K562 (cell line): ENCODE data around the gene ROM1. TPM values are rescaled to one million over a fixed set of nuclear protein-coding genes. Genes with fewer than 3 reads are reported as not detected.

ENCODE experiments used
- ATAC-seq: fragments of 200-7000 bp; cut with Tn5 transposase; 3 replicates; pipeline ENCODE4 v1.9.1; 2020; ENCODE audit warnings: moderate library complexity
- BruUV-seq: library from RNA; stranded (reverse); fragments of 400-500 nt; replicated peaks from 2 replicates; lab custom pipeline; 2021; lab: Mats Ljungman, UMichigan
- CTCF ChIA-PET: fragments of 300-600 bp; formaldehyde crosslinking; extraction: SDS; loops from one replicate; lab custom pipeline; 2021; ENCODE audit warnings: low intra/inter-chr PET ratio; lab: Yijun Ruan, JAX
- POLR2A ChIA-PET: fragments of 300-600, 350-650 bp; sonication (Branson Sonifier 250); formaldehyde crosslinking; extraction: SDS; loops from one replicate; lab custom pipeline; 2021; ENCODE audit warnings: antibody characterized with exemption, inconsistent platforms; lab: Yijun Ruan, JAX
- DNase-seq, 4 experiments: peaks; one replicate each; pipeline versions ENCODE4 v3.0.0 to v3.0.0-alpha.2; 2011 to 2018; ENCODE audit warnings: low spot score in 3 of 4, mixed read lengths in 3 of 4; ENCODE audit errors: extremely low read depth in 1 of 4
- FAIRE-seq: peaks from 2 replicates; lab custom pipeline; 2011; peaks lifted over from hg19 to GRCh38; lab: Jason Lieb, UNC
- H2AFZ ChIP-seq: 2 replicates; pipeline ENCODE4 v1.6.0; 2011; ENCODE audit warnings: low read depth, low read length, control low read depth, inconsistent platforms
- H3K27ac ChIP-seq: fragments of 200-600 bp; 3 replicates; pipeline ENCODE4 v1.8.0; 2011; ENCODE audit warnings: low read depth, mild to moderate bottlenecking, control low read depth, inconsistent platforms, low read length, moderate library complexity, mixed read lengths; ENCODE audit errors: extremely low read depth
- H3K27me3 ChIP-seq, 2 experiments: fragments of 300-600 bp in 1 of 2; 2 replicates in 1 of 2; 3 replicates in 1 of 2; pipeline versions ENCODE4 v1.6.0 to v1.8.0; 2011; ENCODE audit warnings: inconsistent platforms in 2 of 2, low read length in 2 of 2, mild to moderate bottlenecking in 1 of 2, mixed read lengths in 1 of 2, moderate library complexity in 1 of 2; ENCODE audit not compliant: control insufficient read depth in 2 of 2, insufficient read depth in 2 of 2
- H3K36me3 ChIP-seq: fragments of 300-600 bp; 3 replicates; pipeline ENCODE4 v1.8.0; 2011; ENCODE audit warnings: mild to moderate bottlenecking, low read length, inconsistent platforms; ENCODE audit not compliant: control insufficient read depth, insufficient read depth
- H3K4me1 ChIP-seq, 2 experiments: fragments of 200-600 bp in 1 of 2; replicated peaks in 1 of 2; 2 replicates in 1 of 2; 3 replicates in 1 of 2; pipeline versions ENCODE4 v1.5.1 to v1.8.0; 2011; ENCODE audit warnings: inconsistent platforms in 2 of 2, low read length in 2 of 2, mild to moderate bottlenecking in 1 of 2, mixed read lengths in 1 of 2, moderate library complexity in 1 of 2; ENCODE audit not compliant: control insufficient read depth in 2 of 2, insufficient read depth in 2 of 2
- H3K4me2 ChIP-seq: 2 replicates; pipeline ENCODE4 v1.6.1; 2011; ENCODE audit warnings: low read length, control low read depth, inconsistent platforms, mixed read lengths; ENCODE audit not compliant: insufficient read depth
- H3K4me3 ChIP-seq: fragments of 200-600 bp; sonication (generic), shearing (Covaris generic); 2 replicates; pipeline ENCODE4 v1.5.1; 2016; ENCODE audit warnings: control low read depth, inconsistent platforms
- H3K79me2 ChIP-seq: fragments of 200-600 bp; 3 replicates; pipeline ENCODE4 v1.8.0; 2011; ENCODE audit warnings: low read length, inconsistent platforms; ENCODE audit not compliant: control insufficient read depth, insufficient read depth
- H3K9ac ChIP-seq, 2 experiments: 2 replicates each; pipeline versions ENCODE4 v1.6.0 to v1.6.1; 2011; ENCODE audit warnings: low read depth in 2 of 2, low read length in 2 of 2, control low read depth in 1 of 2, inconsistent platforms in 1 of 2, mild to moderate bottlenecking in 1 of 2, mixed read lengths in 1 of 2; ENCODE audit not compliant: insufficient read depth in 1 of 2
- H3K9me1 ChIP-seq: one replicate; pipeline ENCODE4 v1.6.0; 2011; ENCODE audit warnings: inconsistent platforms, mild to moderate bottlenecking, low read length, moderate library complexity; ENCODE audit not compliant: control insufficient read depth, insufficient read depth
- H3K9me3 ChIP-seq: replicated peaks from 2 replicates; pipeline ENCODE4 v1.5.1; 2011; ENCODE audit warnings: low read depth, low read length, inconsistent platforms; ENCODE audit not compliant: control insufficient read depth, insufficient read depth
- H4K20me1 ChIP-seq: replicated peaks from 2 replicates; pipeline ENCODE4 v1.6.1; 2011; ENCODE audit warnings: low read length, inconsistent platforms, mixed read lengths; ENCODE audit not compliant: control insufficient read depth, insufficient read depth
- HCFC1 ChIP-seq: IDR thresholded peaks from 2 replicates; pipeline ENCODE4 v1.6.1; 2012; ENCODE audit warnings: low read depth, low read length, improper control_type of control experiment
- WGBS: fragments of 100-300 bp; shearing (Covaris generic); methylation state at CpG from one replicate; pipeline ENCODE4 v1.1.6; 2016; ENCODE audit warnings: low coverage, mixed read lengths; ENCODE audit not compliant: insufficient coverage; ENCODE audit errors: missing lambda C conversion rate; 5-methylcytosine and 5-hydroxymethylcytosine counted together
- in situ Hi-C: fragments of 300-500 bp; cut with MboI; formaldehyde crosslinking; loops from 4 replicates; pipeline ENCODE4 v1.15.0; 2018; ENCODE audit warnings: inconsistent platforms, mixed read lengths
- intact Hi-C: fragments of 100-400 bp; cut with micrococcal nuclease; formaldehyde crosslinking; loops from 2 replicates; pipeline ENCODE4 v1.14.2; 2022
- polyA plus RNA-seq, 8 experiments: library from polyadenylated mRNA; depleted of rRNA in 4 of 8; stranded (reverse) in 5 of 8; unstranded in 3 of 8; fragments of >200 nt; fragmentation: Nextera tagmentation in 2 of 8; fragmentation: Illumina TruSeq in 1 of 8; extraction: Ambion mirVana in 2 of 8; extraction: Trizol in 1 of 8; gene quantifications; 2 replicates each; pipeline versions ENCODE4 v1.2.1 to v1.2.3, GENCODE V29; 2011 to 2014; ENCODE audit warnings: inconsistent platforms in 1 of 8, missing spikeins in 1 of 8
- total RNA-seq, 7 experiments: library from RNA; depleted of rRNA in 6 of 7; stranded (reverse); fragments of >200 nt in 6 of 7; fragmentation: Illumina TruSeq in 2 of 7; extraction: Trizol in 2 of 7; gene quantifications; 2 replicates each; pipeline versions ENCODE4 v1.2.1 to v1.2.3, GENCODE V29; 2011 to 2021; ENCODE audit warnings: low replicate concordance in 1 of 7
- TF ChIP-seq, protein P1 (sequence below), 3 experiments: fragments of 200-800 bp in 1 of 3; fragments of 250-450 bp in 1 of 3; fragments of 450-650 bp in 1 of 3; sonication (Bioruptor Pico) in 1 of 3; sonication (Bioruptor generic) in 1 of 3; formaldehyde crosslinking in 1 of 3; IDR thresholded peaks; 2 replicates each; pipeline versions ENCODE4 v1.6.1 to v1.8.0; 2016 to 2022; ENCODE audit warnings: mild to moderate bottlenecking in 2 of 3, missing genetic modification characterization in 2 of 3, missing compliant biosample characterization in 1 of 3, moderate library complexity in 1 of 3

The ROM1 gene
- total and polyA plus RNA-seq, 9 of the 15 experiments (the other 6 are each of a cell fraction or from before 2014, with no cell fraction given), result 0.75 to 4.0 (median 2.6) TPM

DNA sequence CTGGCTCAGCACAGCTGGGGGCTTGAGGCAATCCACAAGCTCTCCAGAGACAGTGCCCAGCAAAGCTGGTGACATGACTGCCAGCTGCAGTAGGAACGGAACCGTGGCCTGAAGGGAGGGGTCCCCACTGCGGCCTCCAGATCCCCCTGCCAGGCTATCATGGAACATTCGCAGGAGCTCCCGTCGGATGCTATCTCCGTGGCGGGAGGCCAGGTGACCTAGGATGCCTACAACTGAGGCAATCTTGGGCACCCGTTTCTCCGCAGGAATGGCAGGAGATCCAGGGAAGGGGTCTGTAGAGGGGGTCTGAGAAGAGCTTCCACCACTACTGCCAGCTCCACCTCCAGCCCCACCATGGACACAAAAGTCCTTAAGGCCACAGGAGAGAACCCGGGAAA is 35.9 kb downstream of the ROM1 start:
- FAIRE-seq (no peak), DNase-seq (no peak)
- Histone ChIP-seq H3K9ac (peak overlapping the region in 1 of 2 experiments; percentile 15; a peak in 2 of 4 replicates), H3K27me3 (no peaks in the 10 kb centered on the region), H3K4me1 (peaks cover 15 to 46% of the 10 kb centered on the region in 2 experiments), H3K9me1 (no peaks in the 10 kb centered on the region), H2AFZ (no peak overlapping the region), H3K9me3 (no peaks in the 10 kb centered on the region), H4K20me1 (peaks cover 20% of the 10 kb centered on the region)
- WGBS, result 99% methylated on average over 10 of the region's 11 CpGs
- no TSS peak for BruUV-seq
- no peak for TF ChIP-seq HCFC1
- TF ChIP-seq, protein P1, sequence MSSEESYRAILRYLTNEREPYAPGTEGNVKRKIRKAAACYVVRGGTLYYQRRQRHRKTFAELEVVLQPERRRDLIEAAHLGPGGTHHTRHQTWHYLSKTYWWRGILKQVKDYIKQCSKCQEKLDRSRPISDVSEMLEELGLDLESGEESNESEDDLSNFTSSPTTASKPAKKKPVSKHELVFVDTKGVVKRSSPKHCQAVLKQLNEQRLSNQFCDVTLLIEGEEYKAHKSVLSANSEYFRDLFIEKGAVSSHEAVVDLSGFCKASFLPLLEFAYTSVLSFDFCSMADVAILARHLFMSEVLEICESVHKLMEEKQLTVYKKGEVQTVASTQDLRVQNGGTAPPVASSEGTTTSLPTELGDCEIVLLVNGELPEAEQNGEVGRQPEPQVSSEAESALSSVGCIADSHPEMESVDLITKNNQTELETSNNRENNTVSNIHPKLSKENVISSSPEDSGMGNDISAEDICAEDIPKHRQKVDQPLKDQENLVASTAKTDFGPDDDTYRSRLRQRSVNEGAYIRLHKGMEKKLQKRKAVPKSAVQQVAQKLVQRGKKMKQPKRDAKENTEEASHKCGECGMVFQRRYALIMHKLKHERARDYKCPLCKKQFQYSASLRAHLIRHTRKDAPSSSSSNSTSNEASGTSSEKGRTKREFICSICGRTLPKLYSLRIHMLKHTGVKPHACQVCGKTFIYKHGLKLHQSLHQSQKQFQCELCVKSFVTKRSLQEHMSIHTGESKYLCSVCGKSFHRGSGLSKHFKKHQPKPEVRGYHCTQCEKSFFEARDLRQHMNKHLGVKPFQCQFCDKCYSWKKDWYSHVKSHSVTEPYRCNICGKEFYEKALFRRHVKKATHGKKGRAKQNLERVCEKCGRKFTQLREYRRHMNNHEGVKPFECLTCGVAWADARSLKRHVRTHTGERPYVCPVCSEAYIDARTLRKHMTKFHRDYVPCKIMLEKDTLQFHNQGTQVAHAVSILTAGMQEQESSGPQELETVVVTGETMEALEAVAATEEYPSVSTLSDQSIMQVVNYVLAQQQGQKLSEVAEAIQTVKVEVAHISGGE (CRISPR knock-in tag; IDR thresholded peaks at IDR 0.05), result no peak
- TF ChIP-seq, all 486 proteins: peak for 0
- POLR2A ChIA-PET, result interaction anchor here (0.6 to 2.8 kb wide), 7 partner anchors 8 to 58 kb away, joined by 3 to 40 read pairs (median 5); partner anchors contain the start of genes C11orf98, CSKMT, LBHD1 and TUT1
- H3K4me3 ChIP-seq, result no peak overlapping the region
- H3K36me3 ChIP-seq, result peaks cover 57% of the 10 kb centered on the region
- in situ Hi-C loops, result no loop called here
- H3K79me2 ChIP-seq, result peaks cover 59% of the 10 kb centered on the region
- CTCF ChIA-PET, result no interaction called here
- intact Hi-C loops, result no loop called here
- H3K27ac ChIP-seq, result no peak overlapping the region
- no peak for ATAC-seq
- no peak overlapping the region for H3K4me2 ChIP-seq
